ENCODE measurements around the gene SPOCD1.

GRCh38 chr1:31835415-31835814 lies 19.6 kb upstream of the SPOCD1 start:
- TF ChIP-seq CTCF (IDR thresholded peaks at IDR 0.05) = no peak
- no peak for TF ChIP-seq POLR2AphosphoS5 (IDR thresholded peaks at IDR 0.05; ENCODE audit: low read depth, low read length)

All from Panc1 (cell line).